GM12878 (cell line): ENCODE data around the gene CRYGN. TPM values are rescaled to one million over a fixed set of nuclear protein-coding genes. Genes with fewer than 3 reads are reported as not detected.

Source experiments
- ATAC-seq: fragments of 200-7000 bp; cut with Tn5 transposase; 3 replicates; pipeline ENCODE4 v1.9.1; 2020; ENCODE audit warnings: mild to moderate bottlenecking, moderate library complexity
- BruUV-seq: library from RNA; stranded (reverse); fragments of 400-500 nt; replicated peaks from 2 replicates; lab custom pipeline; 2021; lab: Mats Ljungman, UMichigan
- CTCF ChIA-PET: fragments of 300-600 bp; sonication (Branson Sonifier 250); formaldehyde crosslinking; extraction: SDS; loops from one replicate; lab custom pipeline; 2021; ENCODE audit warnings: inconsistent platforms; lab: Yijun Ruan, JAX
- POLR2A ChIA-PET: fragments of 350-600 bp; formaldehyde crosslinking; extraction: SDS; loops from one replicate; lab custom pipeline; 2021; ENCODE audit warnings: inconsistent platforms; lab: Charles Lee
- RAD21 ChIA-PET: fragments of 300-600 bp; sonication (Branson Sonifier 250); formaldehyde crosslinking; loops from one replicate; lab custom pipeline; 2023; ENCODE audit warnings: antibody characterized with exemption; ENCODE audit not compliant: unreplicated experiment; lab: Charles Lee
- SMC1A ChIA-PET: fragments of 300-600 bp; sonication (Branson Sonifier 250); formaldehyde crosslinking; loops from one replicate; lab custom pipeline; 2023; ENCODE audit not compliant: unreplicated experiment, uncharacterized antibody; lab: Charles Lee
- DNase-seq: peaks from one replicate; pipeline ENCODE4 v3.0.0-alpha.2; 2011; ENCODE audit warnings: low read depth, low spot score
- FAIRE-seq: peaks from 3 replicates; lab custom pipeline; 2011; peaks lifted over from hg19 to GRCh38; lab: Jason Lieb, UNC
- H2AFZ ChIP-seq: 2 replicates; pipeline ENCODE4 v1.6.0; 2011; ENCODE audit warnings: low read depth, low read length, control low read depth; ENCODE audit not compliant: control insufficient read depth
- H3K27ac ChIP-seq: 2 replicates; pipeline ENCODE4 v1.5.1; 2011; ENCODE audit warnings: control low read depth; ENCODE audit not compliant: control insufficient read depth, insufficient read depth
- H3K27me3 ChIP-seq, 2 experiments: replicated peaks in 1 of 2; 2 replicates each; pipeline versions ENCODE4 v1.6.0 to v1.6.1; 2011; ENCODE audit warnings: low read length in 1 of 2; ENCODE audit not compliant: control insufficient read depth in 2 of 2, insufficient read depth in 2 of 2
- H3K36me3 ChIP-seq, 2 experiments: 2 replicates each; pipeline ENCODE4 v1.5.1; 2011; ENCODE audit warnings: low read length in 1 of 2; ENCODE audit not compliant: control insufficient read depth in 2 of 2, insufficient read depth in 2 of 2
- H3K4me1 ChIP-seq: 2 replicates; pipeline ENCODE4 v1.6.1; 2011; ENCODE audit warnings: mild to moderate bottlenecking, low read length, moderate library complexity, mixed read lengths; ENCODE audit not compliant: control insufficient read depth, insufficient read depth
- H3K4me2 ChIP-seq: 2 replicates; pipeline ENCODE4 v1.6.0; 2011; ENCODE audit warnings: control low read depth; ENCODE audit not compliant: control insufficient read depth, insufficient read depth
- H3K4me3 ChIP-seq: fragments of 200-600 bp; sonication (generic); 2 replicates; pipeline ENCODE4 v1.5.1; 2016
- H3K79me2 ChIP-seq: 2 replicates; pipeline ENCODE4 v1.6.0; 2011; ENCODE audit warnings: low read length; ENCODE audit not compliant: control insufficient read depth, insufficient read depth
- H3K9ac ChIP-seq: 2 replicates; pipeline ENCODE4 v1.8.0; 2011; ENCODE audit warnings: low read length, control low read depth, mixed read lengths; ENCODE audit not compliant: control insufficient read depth, insufficient read depth
- H3K9me3 ChIP-seq: replicated peaks from 3 replicates; pipeline ENCODE4 v1.5.1; 2011; ENCODE audit warnings: mild to moderate bottlenecking, low read length; ENCODE audit not compliant: control insufficient read depth, insufficient read depth
- H4K20me1 ChIP-seq: 2 replicates; pipeline ENCODE4 v1.6.0; 2011; ENCODE audit not compliant: control insufficient read depth, insufficient read depth
- BACH1 ChIP-seq: fragments of 450-650 bp; IDR thresholded peaks from 2 replicates; pipeline ENCODE4 v1.6.1; 2017; ENCODE audit warnings: mild to moderate bottlenecking, borderline replicate concordance
- BHLHE40 ChIP-seq, 2 experiments: fragments of 450-650 bp in 1 of 2; IDR thresholded peaks; 2 replicates each; pipeline ENCODE4 v1.6.1; 2011 to 2017; ENCODE audit warnings: low read depth in 2 of 2, borderline replicate concordance in 1 of 2, improper control_type of control experiment in 1 of 2, low read length in 1 of 2, mild to moderate bottlenecking in 1 of 2
- BRCA1 ChIP-seq: IDR thresholded peaks from 2 replicates; pipeline ENCODE4 v1.6.1; 2011; ENCODE audit warnings: low read depth, low read length, improper control_type of control experiment
- NFYB ChIP-seq: IDR thresholded peaks from 2 replicates; pipeline ENCODE4 v1.6.1; 2011; ENCODE audit warnings: low read depth, mild to moderate bottlenecking, low read length, improper control_type of control experiment, moderate library complexity; ENCODE audit not compliant: insufficient read depth
- STAT3 ChIP-seq: IDR thresholded peaks from 2 replicates; pipeline ENCODE4 v1.6.1; 2011; ENCODE audit warnings: low read depth, low read length, improper control_type of control experiment
- ZBTB4 ChIP-seq: fragments of 450-650 bp; formaldehyde crosslinking; IDR thresholded peaks from 2 replicates; pipeline ENCODE4 v1.4.0; 2022; ENCODE audit warnings: mild to moderate bottlenecking, moderate library complexity
- WGBS: methylation state at CpG from one replicate; pipeline ENCODE4 v1.1.6; 2016; ENCODE audit warnings: low lambda C conversion rate; ENCODE audit not compliant: insufficient replicate concordance, insufficient coverage; ENCODE audit errors: missing lambda C conversion rate; 5-methylcytosine and 5-hydroxymethylcytosine counted together
- in situ Hi-C: fragments of 300-500 bp; cut with MboI; formaldehyde crosslinking; loops from 9 replicates; pipeline ENCODE4 v1.14.3; 2018; ENCODE audit warnings: mixed read lengths
- intact Hi-C: fragments of 100-400 bp; cut with micrococcal nuclease; formaldehyde crosslinking; loops from one replicate; pipeline ENCODE4 v1.14.2; 2022; ENCODE audit not compliant: unreplicated experiment
- polyA plus RNA-seq, 11 experiments: library from polyadenylated mRNA; depleted of rRNA in 4 of 11; unstranded in 6 of 11; stranded (reverse) in 5 of 11; fragments of >200 nt; fragmentation: Nextera tagmentation in 4 of 11; fragmentation: Illumina TruSeq in 1 of 11; extraction: Ambion mirVana in 4 of 11; extraction: Trizol in 1 of 11; gene quantifications; 1 replicate in 1 of 11; 2 replicates in 10 of 11; pipeline versions ENCODE4 v1.2.1 to v1.2.3, GENCODE V29; 2011 to 2016; ENCODE audit warnings: inconsistent platforms in 2 of 11, missing spikeins in 2 of 11, low read depth in 1 of 11
- total RNA-seq, 4 experiments: library from RNA; depleted of rRNA in 3 of 4; stranded (reverse); fragments of >200 nt in 3 of 4; fragmentation: Illumina TruSeq in 1 of 4; extraction: Trizol in 1 of 4; gene quantifications; 2 replicates each; pipeline versions ENCODE4 v1.2.1 to v1.2.3, GENCODE V29; 2013 to 2021

Gene CRYGN
- total and polyA plus RNA-seq, 10 of the 15 experiments (the other 5 are each of a cell fraction or from before 2014, with no cell fraction given): not detected

- ChIA-PET RAD21 (interaction anchor here (0.7 kb wide), 1 partner anchor 190 kb away, joined by 3 read pairs; no protein-coding TSS in a partner anchor), POLR2A (interaction anchor here (0.7 to 0.9 kb wide), 4 partner anchors 10 to 188 kb away, joined by 3 to 9 read pairs (median 4); no protein-coding TSS in a partner anchor), SMC1A (interaction anchor here (0.8 to 1.0 kb wide), 2 partner anchors 28 to 73 kb away, joined by 3 to 6 read pairs; no protein-coding TSS in a partner anchor), CTCF (interaction anchor here (1.3 to 2.1 kb wide), 4 partner anchors 75 to 316 kb away, joined by 4 to 6 read pairs (median 4); no protein-coding TSS in a partner anchor)
- no peak for TF ChIP-seq STAT3
- TF ChIP-seq NFYB: no peak
- TF ChIP-seq ZBTB4 (CRISPR knock-in tag): no peak
- TF ChIP-seq BRCA1: no peak
- no peak for TF ChIP-seq BHLHE40 (IDR thresholded peaks at IDR 0.05; ENCODE audit: borderline replicate concordance in 1 of 2, low read depth in 2 of 2, low read length in 1 of 2)
- no peak for TF ChIP-seq BACH1
- Histone ChIP-seq H3K27me3 (peaks cover 0 to 2% of the 10 kb centered on the region in 2 experiments; a peak in 2 of 4 replicates), H2AFZ (no peak overlapping the region), H3K9ac (no peak overlapping the region), H3K4me1 (no peaks in the 10 kb centered on the region), H3K9me3 (no peaks in the 10 kb centered on the region), H3K79me2 (no peaks in the 10 kb centered on the region), H4K20me1 (no peaks in the 10 kb centered on the region), H3K27ac (no peak overlapping the region), H3K4me2 (no peak overlapping the region), H3K36me3 (no peaks in the 10 kb centered on the region), H3K4me3 (no peak overlapping the region)
- ATAC-seq (no peak), DNase-seq (no peak), FAIRE-seq (no peak)
- no TSS peak for BruUV-seq
- intact Hi-C loops: no loop called here
- WGBS: 82% methylated on average over 10 of the region's 10 CpGs
- in situ Hi-C loops: loop anchor here (10.0 kb wide), 1 partner anchor 78 kb away; no protein-coding TSS in a partner anchor
Observed at GRCh38 chr7:151442776-151443496, 3.0 kb upstream of the CRYGN start.
